ENCODE results near the gene TMCC1. TPM values are rescaled to one million over a fixed set of nuclear protein-coding genes. Genes with fewer than 3 reads are reported as not detected.

TMCC1 gene
- total and polyA plus RNA-seq, 4 donors, result 10.2 to 60.0 (median 11.0) TPM

GRCh38 chr3:129658110-129658843 is 235.2 kb downstream of the TMCC1 start:
- Histone ChIP-seq H3K27me3 (ENCODE audit: control insufficient read depth in 4 of 4, insufficient read depth in 4 of 4, low read length in 3 of 4) (no peaks in the 10 kb centered on the region), H3K36me3 (ENCODE audit: control insufficient read depth in 4 of 4, insufficient read depth in 3 of 4, low read depth in 1 of 4, low read length in 3 of 4) (peaks cover 0 to 7% (median 4%) of the 10 kb centered on the region in 4 donors), H3K27ac (ENCODE audit: low read depth in 1 of 2, low read length in 2 of 2) (peak overlapping the region; percentile 39 to 96), H3K4me1 (ENCODE audit: control insufficient read depth in 4 of 4, insufficient read depth in 4 of 4, low read length in 3 of 4) (peaks cover 5 to 36% (median 16%) of the 10 kb centered on the region in 4 donors), H3K4me3 (ENCODE audit: low read depth in 1 of 3, low read length in 3 of 3) (no peak overlapping the region), H3K9me3 (ENCODE audit: control insufficient read depth in 4 of 4, low read length in 3 of 4) (no peaks in the 10 kb centered on the region), H3K9ac (ENCODE audit: low read depth in 1 of 2, low read length in 2 of 2) (no peak overlapping the region)
- WGBS, result 71% methylated on average over 4 of the region's 4 CpGs
- TF ChIP-seq EGR1 (IDR thresholded peaks at IDR 0.05; ENCODE audit: low read depth in 2 of 2), result no peak
- TF ChIP-seq NR2F2 (IDR thresholded peaks at IDR 0.05), result no peak
- TF ChIP-seq HNF4A (conservative IDR thresholded peaks at IDR 0.05), result no peak
- TF ChIP-seq, protein P1, sequence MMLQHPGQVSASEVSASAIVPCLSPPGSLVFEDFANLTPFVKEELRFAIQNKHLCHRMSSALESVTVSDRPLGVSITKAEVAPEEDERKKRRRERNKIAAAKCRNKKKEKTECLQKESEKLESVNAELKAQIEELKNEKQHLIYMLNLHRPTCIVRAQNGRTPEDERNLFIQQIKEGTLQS (IDR thresholded peaks at IDR 0.05), result no peak
- TF ChIP-seq, protein P2, sequence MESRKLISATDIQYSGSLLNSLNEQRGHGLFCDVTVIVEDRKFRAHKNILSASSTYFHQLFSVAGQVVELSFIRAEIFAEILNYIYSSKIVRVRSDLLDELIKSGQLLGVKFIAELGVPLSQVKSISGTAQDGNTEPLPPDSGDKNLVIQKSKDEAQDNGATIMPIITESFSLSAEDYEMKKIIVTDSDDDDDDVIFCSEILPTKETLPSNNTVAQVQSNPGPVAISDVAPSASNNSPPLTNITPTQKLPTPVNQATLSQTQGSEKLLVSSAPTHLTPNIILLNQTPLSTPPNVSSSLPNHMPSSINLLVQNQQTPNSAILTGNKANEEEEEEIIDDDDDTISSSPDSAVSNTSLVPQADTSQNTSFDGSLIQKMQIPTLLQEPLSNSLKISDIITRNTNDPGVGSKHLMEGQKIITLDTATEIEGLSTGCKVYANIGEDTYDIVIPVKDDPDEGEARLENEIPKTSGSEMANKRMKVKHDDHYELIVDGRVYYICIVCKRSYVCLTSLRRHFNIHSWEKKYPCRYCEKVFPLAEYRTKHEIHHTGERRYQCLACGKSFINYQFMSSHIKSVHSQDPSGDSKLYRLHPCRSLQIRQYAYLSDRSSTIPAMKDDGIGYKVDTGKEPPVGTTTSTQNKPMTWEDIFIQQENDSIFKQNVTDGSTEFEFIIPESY (IDR thresholded peaks at IDR 0.05), result no peak
- TF ChIP-seq REST (IDR thresholded peaks at IDR 0.05), result no peak
- no peak for TF ChIP-seq TAF1 (conservative IDR thresholded peaks at IDR 0.05)
- TF ChIP-seq SP1 (IDR thresholded peaks at IDR 0.05), result no peak
- no peak for TF ChIP-seq FOXA2 (IDR thresholded peaks at IDR 0.05)
- TF ChIP-seq RAD21 (IDR thresholded peaks at IDR 0.05), result no peak
- no peak for TF ChIP-seq JUND (IDR thresholded peaks at IDR 0.05)
- no peak for DNase-seq (ENCODE audit: low spot score)

DNA sequence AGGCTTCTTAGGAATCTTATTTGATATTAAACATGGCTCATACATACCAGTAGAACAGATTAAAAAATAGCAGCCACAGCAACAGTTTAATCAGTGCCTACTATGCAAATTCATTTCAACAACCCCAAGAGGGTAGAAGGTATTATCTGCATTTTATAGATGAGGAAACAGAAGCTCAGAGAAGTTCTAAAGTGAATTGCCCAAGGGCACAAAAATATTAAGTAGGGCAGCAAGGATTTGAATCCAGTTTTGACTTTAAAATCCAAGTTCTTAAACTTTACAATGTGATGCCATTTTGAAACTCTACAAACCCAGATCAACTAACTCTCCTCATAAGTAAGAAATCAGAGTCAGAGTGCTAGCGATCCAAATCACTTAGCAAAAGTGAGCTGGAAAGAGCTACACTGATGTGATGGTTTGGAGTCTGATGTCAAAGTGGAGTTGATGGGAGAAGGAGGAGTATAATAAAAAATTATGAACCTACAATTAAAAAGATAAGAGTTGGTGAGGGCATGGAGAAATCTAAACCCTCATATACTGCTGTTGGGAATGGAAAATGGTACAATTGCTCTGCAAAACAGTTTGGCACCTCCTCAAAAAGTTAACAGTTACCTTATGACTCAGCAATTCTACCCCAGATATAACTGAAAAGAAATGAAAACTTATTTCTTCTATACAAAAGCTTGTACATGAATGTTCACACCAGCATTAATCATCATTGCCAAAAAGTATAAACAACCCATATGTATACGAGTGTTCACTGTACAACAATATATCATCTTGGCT is 236.1 kb downstream of the TMCC1 start:
- H3K4me3 ChIP-seq (ENCODE audit: low read depth in 1 of 3, low read length in 3 of 3), result no peak overlapping the region
- DNase-seq (ENCODE audit: low spot score), result no peak
- H3K27me3 ChIP-seq (ENCODE audit: control insufficient read depth in 4 of 4, insufficient read depth in 4 of 4, low read length in 3 of 4), result no peaks in the 10 kb centered on the region
- 83% methylated on average over 2 of the region's 2 CpGs for WGBS
- no peaks in the 10 kb centered on the region for H3K9me3 ChIP-seq (ENCODE audit: control insufficient read depth in 4 of 4, low read length in 3 of 4)
- TF ChIP-seq EGR1 (IDR thresholded peaks at IDR 0.05; ENCODE audit: low read depth in 2 of 2) (no peak), GABPA (IDR thresholded peaks at IDR 0.05 in 1 of 2, conservative IDR thresholded peaks at IDR 0.05 in 1 of 2) (no peak), REST (IDR thresholded peaks at IDR 0.05) (no peak), TAF1 (conservative IDR thresholded peaks at IDR 0.05) (no peak), FOXA1 (IDR thresholded peaks at IDR 0.05) (no peak), FOXA2 (IDR thresholded peaks at IDR 0.05) (no peak), HNF4A (conservative IDR thresholded peaks at IDR 0.05) (no peak), YY1 (IDR thresholded peaks at IDR 0.05) (no peak), SP1 (IDR thresholded peaks at IDR 0.05) (no peak), JUND (IDR thresholded peaks at IDR 0.05) (no peak)
- TF ChIP-seq, protein P1 (IDR thresholded peaks at IDR 0.05), result no peak
- TF ChIP-seq, protein P3, sequence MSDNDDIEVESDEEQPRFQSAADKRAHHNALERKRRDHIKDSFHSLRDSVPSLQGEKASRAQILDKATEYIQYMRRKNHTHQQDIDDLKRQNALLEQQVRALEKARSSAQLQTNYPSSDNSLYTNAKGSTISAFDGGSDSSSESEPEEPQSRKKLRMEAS (IDR thresholded peaks at IDR 0.05), result no peak
- peak overlapping the region; percentile 89 to 96 for H3K27ac ChIP-seq (ENCODE audit: low read depth in 1 of 2, low read length in 2 of 2)
- H3K9ac ChIP-seq (ENCODE audit: low read depth in 1 of 2, low read length in 2 of 2), result peak overlapping the region in 1 of 2 donors; percentile 42
- peaks cover 0 to 13% (median 4%) of the 10 kb centered on the region in 4 donors for H3K36me3 ChIP-seq (ENCODE audit: control insufficient read depth in 4 of 4, insufficient read depth in 3 of 4, low read depth in 1 of 4, low read length in 3 of 4)
- peaks cover 5 to 34% (median 13%) of the 10 kb centered on the region in 4 donors for H3K4me1 ChIP-seq (ENCODE audit: control insufficient read depth in 4 of 4, insufficient read depth in 4 of 4, low read length in 3 of 4)

Measured in liver (tissue), 9 donors.